GM12878 (cell line): ENCODE data around the gene SLAMF1. TPM values are rescaled to one million over a fixed set of nuclear protein-coding genes. Genes with fewer than 3 reads are reported as not detected.

ENCODE experiments used
- ATAC-seq: fragments of 200-7000 bp; cut with Tn5 transposase; 3 replicates; pipeline ENCODE4 v1.9.1; 2020; ENCODE audit warnings: mild to moderate bottlenecking, moderate library complexity
- BruUV-seq: library from RNA; stranded (reverse); fragments of 400-500 nt; replicated peaks from 2 replicates; lab custom pipeline; 2021; lab: Mats Ljungman, UMichigan
- CTCF ChIA-PET: fragments of 300-600 bp; sonication (Branson Sonifier 250); formaldehyde crosslinking; extraction: SDS; loops from one replicate; lab custom pipeline; 2021; ENCODE audit warnings: inconsistent platforms; lab: Yijun Ruan, JAX
- POLR2A ChIA-PET: fragments of 350-600 bp; formaldehyde crosslinking; extraction: SDS; loops from one replicate; lab custom pipeline; 2021; ENCODE audit warnings: inconsistent platforms; lab: Charles Lee
- RAD21 ChIA-PET: fragments of 300-600 bp; sonication (Branson Sonifier 250); formaldehyde crosslinking; loops from one replicate; lab custom pipeline; 2023; ENCODE audit warnings: antibody characterized with exemption; ENCODE audit not compliant: unreplicated experiment; lab: Charles Lee
- SMC1A ChIA-PET: fragments of 300-600 bp; sonication (Branson Sonifier 250); formaldehyde crosslinking; loops from one replicate; lab custom pipeline; 2023; ENCODE audit not compliant: unreplicated experiment, uncharacterized antibody; lab: Charles Lee
- DNase-seq: peaks from one replicate; pipeline ENCODE4 v3.0.0-alpha.2; 2011; ENCODE audit warnings: low read depth, low spot score
- FAIRE-seq: peaks from 3 replicates; lab custom pipeline; 2011; peaks lifted over from hg19 to GRCh38; lab: Jason Lieb, UNC
- H2AFZ ChIP-seq: 2 replicates; pipeline ENCODE4 v1.6.0; 2011; ENCODE audit warnings: low read depth, low read length, control low read depth; ENCODE audit not compliant: control insufficient read depth
- H3K27ac ChIP-seq: 2 replicates; pipeline ENCODE4 v1.5.1; 2011; ENCODE audit warnings: control low read depth; ENCODE audit not compliant: control insufficient read depth, insufficient read depth
- H3K27me3 ChIP-seq, 2 experiments: replicated peaks in 1 of 2; 2 replicates each; pipeline versions ENCODE4 v1.6.0 to v1.6.1; 2011; ENCODE audit warnings: low read length in 1 of 2; ENCODE audit not compliant: control insufficient read depth in 2 of 2, insufficient read depth in 2 of 2
- H3K36me3 ChIP-seq, 2 experiments: 2 replicates each; pipeline ENCODE4 v1.5.1; 2011; ENCODE audit warnings: low read length in 1 of 2; ENCODE audit not compliant: control insufficient read depth in 2 of 2, insufficient read depth in 2 of 2
- H3K4me1 ChIP-seq: 2 replicates; pipeline ENCODE4 v1.6.1; 2011; ENCODE audit warnings: mild to moderate bottlenecking, low read length, moderate library complexity, mixed read lengths; ENCODE audit not compliant: control insufficient read depth, insufficient read depth
- H3K4me2 ChIP-seq: 2 replicates; pipeline ENCODE4 v1.6.0; 2011; ENCODE audit warnings: control low read depth; ENCODE audit not compliant: control insufficient read depth, insufficient read depth
- H3K4me3 ChIP-seq: fragments of 200-600 bp; sonication (generic); 2 replicates; pipeline ENCODE4 v1.5.1; 2016
- H3K79me2 ChIP-seq: 2 replicates; pipeline ENCODE4 v1.6.0; 2011; ENCODE audit warnings: low read length; ENCODE audit not compliant: control insufficient read depth, insufficient read depth
- H3K9ac ChIP-seq: 2 replicates; pipeline ENCODE4 v1.8.0; 2011; ENCODE audit warnings: low read length, control low read depth, mixed read lengths; ENCODE audit not compliant: control insufficient read depth, insufficient read depth
- H3K9me3 ChIP-seq: replicated peaks from 3 replicates; pipeline ENCODE4 v1.5.1; 2011; ENCODE audit warnings: mild to moderate bottlenecking, low read length; ENCODE audit not compliant: control insufficient read depth, insufficient read depth
- H4K20me1 ChIP-seq: 2 replicates; pipeline ENCODE4 v1.6.0; 2011; ENCODE audit not compliant: control insufficient read depth, insufficient read depth
- BRCA1 ChIP-seq: IDR thresholded peaks from 2 replicates; pipeline ENCODE4 v1.6.1; 2011; ENCODE audit warnings: low read depth, low read length, improper control_type of control experiment
- CBX3 ChIP-seq: fragments of 200-600 bp; sonication (generic); IDR thresholded peaks from 2 replicates; pipeline ENCODE4 v1.6.1; 2016; ENCODE audit warnings: low read depth, borderline replicate concordance
- CEBPB ChIP-seq, 2 experiments: fragments of 150-350 bp in 1 of 2; IDR thresholded peaks; 2 replicates each; pipeline ENCODE4 v1.6.1; 2012 to 2014; ENCODE audit warnings: low read depth in 2 of 2, low read length in 2 of 2, borderline replicate concordance in 1 of 2, inconsistent platforms in 1 of 2
- HDAC2 ChIP-seq: fragments of 200-600 bp; sonication (generic); IDR thresholded peaks from 2 replicates; pipeline ENCODE4 v1.6.1; 2017
- MEF2A ChIP-seq: IDR thresholded peaks from 2 replicates; pipeline ENCODE4 v1.6.1; 2011; ENCODE audit warnings: low read depth, mild to moderate bottlenecking, low read length, moderate library complexity; ENCODE audit not compliant: insufficient read depth
- MYC ChIP-seq: IDR thresholded peaks from 2 replicates; pipeline ENCODE4 v1.6.1; 2011; ENCODE audit warnings: mild to moderate bottlenecking, low read length, moderate library complexity, inconsistent platforms; ENCODE audit not compliant: insufficient read depth, insufficient replicate concordance, insufficient read length, severe bottlenecking
- NFIC ChIP-seq: IDR thresholded peaks from 2 replicates; pipeline ENCODE4 v1.6.1; 2012; ENCODE audit warnings: low read depth, mild to moderate bottlenecking, inconsistent platforms, low read length, moderate library complexity
- RB1 ChIP-seq: fragments of 450-650 bp; formaldehyde crosslinking; IDR thresholded peaks from 2 replicates; pipeline ENCODE4 v1.6.1; 2017; ENCODE audit warnings: mild to moderate bottlenecking, borderline replicate concordance
- RFX5 ChIP-seq: IDR thresholded peaks from 2 replicates; pipeline ENCODE4 v1.6.1; 2011; ENCODE audit warnings: low read depth, low read length, improper control_type of control experiment
- SMARCA5 ChIP-seq: fragments of 450-650 bp; IDR thresholded peaks from 2 replicates; pipeline ENCODE4 v1.6.1; 2017; ENCODE audit warnings: mild to moderate bottlenecking
- SP1 ChIP-seq: IDR thresholded peaks from one replicate; pipeline ENCODE4 v1.6.1; 2011; ENCODE audit warnings: low read depth, low read length
- SUPT20H ChIP-seq: IDR thresholded peaks from 2 replicates; pipeline ENCODE4 v1.6.1; 2011; ENCODE audit warnings: low read depth, mild to moderate bottlenecking, low read length, moderate library complexity, borderline replicate concordance; ENCODE audit not compliant: control insufficient read depth
- WRNIP1 ChIP-seq: IDR thresholded peaks from 2 replicates; pipeline ENCODE4 v1.6.1; 2011; ENCODE audit warnings: low read depth, low read length, improper control_type of control experiment, borderline replicate concordance
- ZNF622 ChIP-seq: fragments of 450-650 bp; IDR thresholded peaks from 2 replicates; pipeline ENCODE4 v1.6.1; 2017; ENCODE audit warnings: mild to moderate bottlenecking, inconsistent platforms
- WGBS: methylation state at CpG from one replicate; pipeline ENCODE4 v1.1.6; 2016; ENCODE audit warnings: low lambda C conversion rate; ENCODE audit not compliant: insufficient replicate concordance, insufficient coverage; ENCODE audit errors: missing lambda C conversion rate; 5-methylcytosine and 5-hydroxymethylcytosine counted together
- in situ Hi-C: fragments of 300-500 bp; cut with MboI; formaldehyde crosslinking; loops from 9 replicates; pipeline ENCODE4 v1.14.3; 2018; ENCODE audit warnings: mixed read lengths
- intact Hi-C: fragments of 100-400 bp; cut with micrococcal nuclease; formaldehyde crosslinking; loops from one replicate; pipeline ENCODE4 v1.14.2; 2022; ENCODE audit not compliant: unreplicated experiment
- polyA plus RNA-seq, 11 experiments: library from polyadenylated mRNA; depleted of rRNA in 4 of 11; unstranded in 6 of 11; stranded (reverse) in 5 of 11; fragments of >200 nt; fragmentation: Nextera tagmentation in 4 of 11; fragmentation: Illumina TruSeq in 1 of 11; extraction: Ambion mirVana in 4 of 11; extraction: Trizol in 1 of 11; gene quantifications; 1 replicate in 1 of 11; 2 replicates in 10 of 11; pipeline versions ENCODE4 v1.2.1 to v1.2.3, GENCODE V29; 2011 to 2016; ENCODE audit warnings: inconsistent platforms in 2 of 11, missing spikeins in 2 of 11, low read depth in 1 of 11
- total RNA-seq, 4 experiments: library from RNA; depleted of rRNA in 3 of 4; stranded (reverse); fragments of >200 nt in 3 of 4; fragmentation: Illumina TruSeq in 1 of 4; extraction: Trizol in 1 of 4; gene quantifications; 2 replicates each; pipeline versions ENCODE4 v1.2.1 to v1.2.3, GENCODE V29; 2013 to 2021
- TF ChIP-seq, protein P1 (sequence below): fragments of 450-650 bp; formaldehyde crosslinking; IDR thresholded peaks from 2 replicates; pipeline ENCODE4 v1.5.0; 2022; ENCODE audit warnings: mild to moderate bottlenecking, missing genetic modification characterization
- TF ChIP-seq, protein P2 (sequence below): fragments of 450-650 bp; conservative IDR thresholded peaks from 2 replicates; pipeline ENCODE4 v1.6.1; 2017; ENCODE audit warnings: mild to moderate bottlenecking, moderate library complexity

Gene SLAMF1
- total and polyA plus RNA-seq, 10 of the 15 experiments (the other 5 are each of a cell fraction or from before 2014, with no cell fraction given) = 87.3 to 260 (median 131) TPM

DNA sequence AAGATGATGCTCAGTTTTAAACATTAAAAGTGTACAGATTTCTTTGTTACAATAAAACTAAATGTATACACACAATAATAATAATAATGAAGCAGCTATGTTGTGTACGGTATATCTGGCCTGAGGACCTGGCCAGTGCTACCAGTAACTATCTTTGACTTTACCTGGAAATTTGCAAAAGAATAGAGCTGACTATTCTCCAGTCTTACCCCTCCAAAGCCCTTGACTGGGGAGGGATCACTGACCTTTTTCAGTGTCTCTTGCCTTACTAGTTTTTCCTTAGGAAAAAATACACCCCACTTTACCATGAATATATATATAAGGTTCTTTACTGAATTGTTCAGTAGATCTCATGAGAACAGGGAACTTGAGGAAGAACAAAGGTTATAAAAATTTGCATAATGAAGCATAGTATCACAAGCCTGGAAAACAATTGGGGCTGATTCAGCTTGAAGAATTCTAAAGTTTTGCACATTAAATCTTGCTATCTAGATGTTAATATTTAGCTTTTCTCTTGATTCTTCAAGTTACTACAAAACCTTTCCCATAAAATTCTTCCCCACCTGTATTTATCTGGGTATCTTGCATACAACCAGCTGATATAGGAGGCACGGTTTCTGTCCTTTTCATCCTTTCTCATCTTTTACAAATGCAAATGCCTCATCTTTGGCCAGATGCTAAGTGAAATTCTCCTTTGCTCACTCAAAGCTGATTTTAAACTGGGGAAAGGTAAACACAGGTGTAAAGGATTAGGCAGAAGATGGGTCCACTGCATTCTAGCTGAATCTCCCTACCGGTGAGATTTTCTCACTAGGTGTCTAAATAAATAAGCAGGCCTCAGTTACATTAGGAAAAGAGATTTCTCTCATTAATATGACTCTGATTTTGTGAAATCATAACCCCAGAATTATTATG is 25.0 kb upstream of the SLAMF1 start:
- FAIRE-seq = no peak
- H3K9me3 ChIP-seq = no peaks in the 10 kb centered on the region; the same call in none of the 3 replicates
- CTCF ChIA-PET = interaction anchor here (0.7 to 6.5 kb wide), 21 partner anchors 7 to 318 kb away, joined by 3 to 92 read pairs (median 10); partner anchors contain the start of genes CD48, ITLN2, SLAMF1 and SLAMF7
- in situ Hi-C loops = no loop called here
- POLR2A ChIA-PET = interaction anchor here (0.9 to 6.5 kb wide), 17 partner anchors 8 to 128 kb away, joined by 3 to 61 read pairs (median 4); partner anchors contain the start of genes CD48 and SLAMF1
- intact Hi-C loops = no loop called here
- RAD21 ChIA-PET = interaction anchor here (0.9 to 6.8 kb wide), 20 partner anchors 7 to 118 kb away, joined by 3 to 132 read pairs (median 5); partner anchors contain the start of gene SLAMF1
- no peak overlapping the region for H2AFZ ChIP-seq
- peaks cover 1% of the 10 kb centered on the region in 2 experiments; a peak in 3 of 4 replicates for H3K36me3 ChIP-seq
- peaks cover 22% of the 10 kb centered on the region for H3K79me2 ChIP-seq
- BruUV-seq = no TSS peak
- H3K4me3 ChIP-seq = peak overlapping the region; percentile 48; the same call in 1 of the 2 replicates
- WGBS = 77% methylated on average over 3 of the region's 3 CpGs
- SMC1A ChIA-PET = interaction anchor here (0.6 to 6.7 kb wide), 30 partner anchors 8 to 282 kb away, joined by 3 to 187 read pairs (median 5); partner anchors contain the start of genes ITLN2, LY9 and SLAMF1
- H4K20me1 ChIP-seq = no peaks in the 10 kb centered on the region
- TF ChIP-seq WRNIP1 = no peak
- no peak for TF ChIP-seq HDAC2
- no peak for TF ChIP-seq MYC
- TF ChIP-seq CBX3 = no peak
- TF ChIP-seq MEF2A = no peak
- TF ChIP-seq, protein P1, sequence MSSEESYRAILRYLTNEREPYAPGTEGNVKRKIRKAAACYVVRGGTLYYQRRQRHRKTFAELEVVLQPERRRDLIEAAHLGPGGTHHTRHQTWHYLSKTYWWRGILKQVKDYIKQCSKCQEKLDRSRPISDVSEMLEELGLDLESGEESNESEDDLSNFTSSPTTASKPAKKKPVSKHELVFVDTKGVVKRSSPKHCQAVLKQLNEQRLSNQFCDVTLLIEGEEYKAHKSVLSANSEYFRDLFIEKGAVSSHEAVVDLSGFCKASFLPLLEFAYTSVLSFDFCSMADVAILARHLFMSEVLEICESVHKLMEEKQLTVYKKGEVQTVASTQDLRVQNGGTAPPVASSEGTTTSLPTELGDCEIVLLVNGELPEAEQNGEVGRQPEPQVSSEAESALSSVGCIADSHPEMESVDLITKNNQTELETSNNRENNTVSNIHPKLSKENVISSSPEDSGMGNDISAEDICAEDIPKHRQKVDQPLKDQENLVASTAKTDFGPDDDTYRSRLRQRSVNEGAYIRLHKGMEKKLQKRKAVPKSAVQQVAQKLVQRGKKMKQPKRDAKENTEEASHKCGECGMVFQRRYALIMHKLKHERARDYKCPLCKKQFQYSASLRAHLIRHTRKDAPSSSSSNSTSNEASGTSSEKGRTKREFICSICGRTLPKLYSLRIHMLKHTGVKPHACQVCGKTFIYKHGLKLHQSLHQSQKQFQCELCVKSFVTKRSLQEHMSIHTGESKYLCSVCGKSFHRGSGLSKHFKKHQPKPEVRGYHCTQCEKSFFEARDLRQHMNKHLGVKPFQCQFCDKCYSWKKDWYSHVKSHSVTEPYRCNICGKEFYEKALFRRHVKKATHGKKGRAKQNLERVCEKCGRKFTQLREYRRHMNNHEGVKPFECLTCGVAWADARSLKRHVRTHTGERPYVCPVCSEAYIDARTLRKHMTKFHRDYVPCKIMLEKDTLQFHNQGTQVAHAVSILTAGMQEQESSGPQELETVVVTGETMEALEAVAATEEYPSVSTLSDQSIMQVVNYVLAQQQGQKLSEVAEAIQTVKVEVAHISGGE (CRISPR knock-in tag) = no peak
- TF ChIP-seq NFIC = no peak
- TF ChIP-seq CEBPB (IDR thresholded peaks at IDR 0.05; ENCODE audit: borderline replicate concordance in 1 of 2, low read depth in 2 of 2, low read length in 2 of 2) = no peak
- TF ChIP-seq BRCA1 = no peak
- no peak for TF ChIP-seq SUPT20H
- no peak for TF ChIP-seq RB1
- no peak for TF ChIP-seq ZNF622
- no peak for TF ChIP-seq SP1
- no peak for TF ChIP-seq RFX5
- TF ChIP-seq, protein P2, sequence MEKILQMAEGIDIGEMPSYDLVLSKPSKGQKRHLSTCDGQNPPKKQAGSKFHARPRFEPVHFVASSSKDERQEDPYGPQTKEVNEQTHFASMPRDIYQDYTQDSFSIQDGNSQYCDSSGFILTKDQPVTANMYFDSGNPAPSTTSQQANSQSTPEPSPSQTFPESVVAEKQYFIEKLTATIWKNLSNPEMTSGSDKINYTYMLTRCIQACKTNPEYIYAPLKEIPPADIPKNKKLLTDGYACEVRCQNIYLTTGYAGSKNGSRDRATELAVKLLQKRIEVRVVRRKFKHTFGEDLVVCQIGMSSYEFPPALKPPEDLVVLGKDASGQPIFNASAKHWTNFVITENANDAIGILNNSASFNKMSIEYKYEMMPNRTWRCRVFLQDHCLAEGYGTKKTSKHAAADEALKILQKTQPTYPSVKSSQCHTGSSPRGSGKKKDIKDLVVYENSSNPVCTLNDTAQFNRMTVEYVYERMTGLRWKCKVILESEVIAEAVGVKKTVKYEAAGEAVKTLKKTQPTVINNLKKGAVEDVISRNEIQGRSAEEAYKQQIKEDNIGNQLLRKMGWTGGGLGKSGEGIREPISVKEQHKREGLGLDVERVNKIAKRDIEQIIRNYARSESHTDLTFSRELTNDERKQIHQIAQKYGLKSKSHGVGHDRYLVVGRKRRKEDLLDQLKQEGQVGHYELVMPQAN = no peak
- TF ChIP-seq SMARCA5 = no peak
- peaks cover 45% of the 10 kb centered on the region for H3K4me1 ChIP-seq
- H3K9ac ChIP-seq = 0 out of 2 replicates have a peak overlapping the region, but pooled peaks have one; percentile 6
- H3K27ac ChIP-seq = peak overlapping the region; percentile 67; the same call in 1 of the 2 replicates
- ATAC-seq = no peak
- peak overlapping the region; percentile 31 for H3K4me2 ChIP-seq
- no peak for DNase-seq
- H3K27me3 ChIP-seq = no peaks in the 10 kb centered on the region
